ENCODE measurements around the gene C1orf185. TPM values are rescaled to one million over a fixed set of nuclear protein-coding genes. Genes with fewer than 3 reads are reported as not detected.
A peak's percentile ranks its signal among the peaks of the same experiment; 100 is the strongest.

C1orf185 gene
- polyA plus RNA-seq, 1 experiment = not detected

DNA sequence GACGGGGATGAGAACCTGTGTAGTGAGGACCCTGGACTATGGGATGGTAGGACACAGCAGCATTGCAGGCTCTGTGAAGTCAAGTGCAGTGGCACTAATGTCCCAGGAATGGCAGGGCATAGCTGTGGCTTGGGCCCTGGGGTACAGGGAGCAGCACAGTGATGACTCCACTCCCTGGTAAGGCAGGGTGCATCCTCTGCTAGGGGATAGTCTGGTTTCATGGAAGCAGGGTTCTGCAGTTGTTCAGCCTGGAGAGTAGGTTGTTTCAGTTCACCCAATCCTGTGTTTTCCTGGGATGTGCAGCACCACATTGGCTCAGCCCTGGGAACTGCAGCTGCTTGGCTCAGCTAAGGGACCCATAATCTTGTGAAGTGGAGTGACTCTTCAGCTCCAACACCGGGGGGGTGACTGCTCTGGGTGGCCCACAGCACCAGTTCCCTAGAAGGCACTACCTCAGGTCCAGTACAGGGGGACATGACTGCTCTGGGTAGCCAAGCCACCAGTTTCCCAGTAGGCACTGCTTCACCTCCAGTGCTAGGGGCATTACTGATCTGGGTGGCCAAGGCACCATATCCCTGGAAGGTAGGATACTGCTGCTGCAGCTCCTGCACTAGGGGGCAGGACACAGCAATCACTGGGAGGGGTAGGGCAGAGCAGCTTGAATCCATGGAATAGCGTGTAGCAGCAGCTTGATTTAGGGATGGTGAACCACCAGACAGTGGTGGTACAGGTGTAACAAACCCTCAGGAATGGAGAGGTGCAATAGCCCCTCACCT lies 15.3 kb upstream of the C1orf185 start:
- H3K27ac ChIP-seq (ENCODE audit: low read depth, low read length) = no peak overlapping the region
- no peak for DNase-seq (ENCODE audit: low read depth, low spot score)
- peaks cover 8% of the 10 kb centered on the region for H3K27me3 ChIP-seq (ENCODE audit: control insufficient read depth, insufficient read depth, low read length)
- ChIA-PET POLR2A (no interaction called here), CTCF (interaction anchor here (0.6 kb wide), 1 partner anchor 535 kb away, joined by 3 read pairs; no protein-coding TSS in a partner anchor)
- H3K9me3 ChIP-seq (ENCODE audit: control insufficient read depth, insufficient read depth, low read length) = no peaks in the 10 kb centered on the region
- TF ChIP-seq, protein P1, sequence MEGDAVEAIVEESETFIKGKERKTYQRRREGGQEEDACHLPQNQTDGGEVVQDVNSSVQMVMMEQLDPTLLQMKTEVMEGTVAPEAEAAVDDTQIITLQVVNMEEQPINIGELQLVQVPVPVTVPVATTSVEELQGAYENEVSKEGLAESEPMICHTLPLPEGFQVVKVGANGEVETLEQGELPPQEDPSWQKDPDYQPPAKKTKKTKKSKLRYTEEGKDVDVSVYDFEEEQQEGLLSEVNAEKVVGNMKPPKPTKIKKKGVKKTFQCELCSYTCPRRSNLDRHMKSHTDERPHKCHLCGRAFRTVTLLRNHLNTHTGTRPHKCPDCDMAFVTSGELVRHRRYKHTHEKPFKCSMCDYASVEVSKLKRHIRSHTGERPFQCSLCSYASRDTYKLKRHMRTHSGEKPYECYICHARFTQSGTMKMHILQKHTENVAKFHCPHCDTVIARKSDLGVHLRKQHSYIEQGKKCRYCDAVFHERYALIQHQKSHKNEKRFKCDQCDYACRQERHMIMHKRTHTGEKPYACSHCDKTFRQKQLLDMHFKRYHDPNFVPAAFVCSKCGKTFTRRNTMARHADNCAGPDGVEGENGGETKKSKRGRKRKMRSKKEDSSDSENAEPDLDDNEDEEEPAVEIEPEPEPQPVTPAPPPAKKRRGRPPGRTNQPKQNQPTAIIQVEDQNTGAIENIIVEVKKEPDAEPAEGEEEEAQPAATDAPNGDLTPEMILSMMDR (IDR thresholded peaks at IDR 0.05; ENCODE audit: low read depth, low read length) = no peak
- H3K4me3 ChIP-seq (ENCODE audit: low read depth, low read length) = no peak overlapping the region

DNA sequence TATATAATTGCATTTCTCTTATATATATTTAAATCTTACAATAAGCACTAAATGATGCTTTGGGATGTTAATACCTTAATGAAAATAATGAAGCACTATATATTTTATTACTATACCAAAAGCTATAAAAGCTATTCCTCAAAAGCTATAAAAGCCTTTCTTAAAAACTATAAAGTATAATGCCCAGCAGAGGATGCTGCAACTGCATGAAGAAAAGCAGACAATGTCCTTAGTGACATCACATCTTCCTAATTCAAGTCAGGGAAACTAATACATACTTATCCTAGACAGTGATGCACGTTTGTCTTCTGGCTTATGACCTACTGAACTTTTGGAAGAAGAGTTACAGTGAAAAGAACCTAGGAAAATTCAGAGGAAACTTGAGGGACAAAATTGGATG lies 13.6 kb upstream of the C1orf185 start:
- H3K27ac ChIP-seq (ENCODE audit: low read depth, low read length) = no peak overlapping the region
- POLR2A ChIA-PET = no interaction called here
- H3K9me3 ChIP-seq (ENCODE audit: control insufficient read depth, insufficient read depth, low read length) = no peaks in the 10 kb centered on the region
- TF ChIP-seq, protein P1 (IDR thresholded peaks at IDR 0.05; ENCODE audit: low read depth, low read length) = peak; percentile 23; the same call in 1 of the 2 replicates
- CTCF ChIA-PET = interaction anchor here (1.0 to 1.5 kb wide), 3 partner anchors 101 to 105 kb away, joined by 3 to 9 read pairs (median 4); no protein-coding TSS in a partner anchor
- DNase-seq (ENCODE audit: low read depth, low spot score) = no peak
- no peak overlapping the region for H3K4me3 ChIP-seq (ENCODE audit: low read depth, low read length)
- peaks cover 8% of the 10 kb centered on the region for H3K27me3 ChIP-seq (ENCODE audit: control insufficient read depth, insufficient read depth, low read length)

DNA sequence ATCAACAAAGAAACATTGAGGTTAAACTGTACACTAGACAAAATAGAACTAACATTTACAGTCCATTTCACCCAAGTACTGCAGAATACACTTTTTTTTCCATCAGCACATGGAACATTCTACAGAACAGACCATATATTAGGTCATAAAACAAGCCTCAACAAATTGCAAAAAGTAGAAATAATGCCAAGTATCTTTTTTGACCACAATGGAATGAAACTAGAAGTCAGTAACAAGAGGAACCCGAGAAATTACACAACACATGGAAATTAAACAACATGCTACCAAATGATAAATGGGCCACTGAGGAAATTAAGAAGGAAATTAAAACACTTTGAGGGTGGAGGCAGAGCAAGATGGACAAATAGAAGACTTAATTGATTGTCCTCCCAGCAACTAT lies 8.4 kb upstream of the C1orf185 start:
- DNase-seq (ENCODE audit: low read depth, low spot score) = no peak
- peaks cover 2% of the 10 kb centered on the region for H3K27me3 ChIP-seq (ENCODE audit: control insufficient read depth, insufficient read depth, low read length)
- TF ChIP-seq, protein P1 (IDR thresholded peaks at IDR 0.05; ENCODE audit: low read depth, low read length) = no peak
- POLR2A ChIA-PET = no interaction called here
- no peak overlapping the region for H3K4me3 ChIP-seq (ENCODE audit: low read depth, low read length)
- CTCF ChIA-PET = no interaction called here
- no peak overlapping the region for H3K27ac ChIP-seq (ENCODE audit: low read depth, low read length)
- no peaks in the 10 kb centered on the region for H3K9me3 ChIP-seq (ENCODE audit: control insufficient read depth, insufficient read depth, low read length)

DNA sequence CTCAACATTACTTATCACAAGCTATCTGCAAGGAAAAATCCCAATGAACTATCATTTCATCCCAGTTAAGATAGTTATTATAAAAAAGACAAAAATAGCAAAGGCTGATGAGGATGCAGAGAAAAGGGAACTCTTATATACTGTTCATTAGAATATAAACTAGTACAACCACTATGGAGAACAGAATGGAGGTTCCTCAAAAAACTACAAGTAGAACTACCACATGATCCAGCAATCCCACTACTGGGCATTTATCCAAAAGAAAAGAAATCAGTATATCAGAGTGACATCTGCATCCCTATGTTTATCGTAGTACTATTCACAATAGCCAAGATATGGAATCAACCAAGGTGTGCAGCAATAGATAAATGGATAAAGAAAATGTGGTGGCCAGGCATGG lies 4.9 kb upstream of the C1orf185 start:
- Histone ChIP-seq H3K27ac (ENCODE audit: low read depth, low read length) (no peak overlapping the region), H3K4me3 (ENCODE audit: low read depth, low read length) (no peak overlapping the region), H3K9me3 (ENCODE audit: control insufficient read depth, insufficient read depth, low read length) (no peaks in the 10 kb centered on the region), H3K27me3 (ENCODE audit: control insufficient read depth, insufficient read depth, low read length) (peaks cover 2% of the 10 kb centered on the region)
- TF ChIP-seq, protein P1 (IDR thresholded peaks at IDR 0.05; ENCODE audit: low read depth, low read length) = no peak
- DNase-seq (ENCODE audit: low read depth, low spot score) = no peak
- ChIA-PET POLR2A (no interaction called here), CTCF (no interaction called here)

DNA sequence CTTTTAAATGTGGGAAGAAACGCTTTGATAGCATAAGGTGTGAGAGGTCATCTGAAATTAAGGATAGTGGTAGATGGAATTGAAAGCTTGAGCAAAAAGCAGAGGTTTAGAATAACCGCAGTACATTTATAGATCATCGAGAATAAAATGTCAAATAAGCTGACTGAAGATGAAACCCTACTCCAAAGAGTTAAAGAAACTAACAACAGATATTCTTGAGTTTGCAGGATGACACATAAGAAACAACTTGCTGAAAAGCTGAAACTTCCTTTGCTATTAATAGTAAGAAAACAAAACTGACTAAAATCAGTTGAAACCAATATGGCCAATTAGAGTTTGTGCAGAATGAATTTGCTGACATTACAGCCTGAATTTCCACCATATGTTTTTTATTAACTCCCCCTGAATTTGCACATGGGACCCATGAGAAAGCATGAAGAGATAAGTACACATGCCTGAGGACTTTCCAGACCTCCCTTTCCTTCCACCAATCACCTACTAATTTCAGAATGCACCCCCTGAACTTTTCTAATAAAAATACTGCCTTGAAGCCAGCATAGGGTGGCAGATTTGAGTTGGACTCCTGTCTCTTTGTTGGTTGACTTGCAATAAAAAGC lies 1.7 kb upstream of the C1orf185 start:
- CTCF ChIA-PET = no interaction called here
- DNase-seq (ENCODE audit: low read depth, low spot score) = no peak
- POLR2A ChIA-PET = no interaction called here

More for the DNA sequence above, 1.7 kb upstream of the C1orf185 start:
- TF ChIP-seq, protein P1 (IDR thresholded peaks at IDR 0.05; ENCODE audit: low read depth, low read length) = no peak
- Histone ChIP-seq H3K9me3 (ENCODE audit: control insufficient read depth, insufficient read depth, low read length) (no peaks in the 10 kb centered on the region), H3K4me3 (ENCODE audit: low read depth, low read length) (no peak overlapping the region), H3K27me3 (ENCODE audit: control insufficient read depth, insufficient read depth, low read length) (no peaks in the 10 kb centered on the region), H3K27ac (ENCODE audit: low read depth, low read length) (no peak overlapping the region)

Data from AG04450 (cell line).